HEK293 (cell line): ENCODE data around the gene KIFC1.
A peak's percentile ranks its signal among the peaks of the same experiment; 100 is the strongest.

Experiments used
- CTCF ChIA-PET: fragments of 350-600 bp; formaldehyde crosslinking; extraction: SDS; loops from one replicate; lab custom pipeline; 2021; ENCODE audit warnings: antibody characterized with exemption; lab: Yijun Ruan, JAX
- POLR2A ChIA-PET: fragments of 300-600 bp; formaldehyde crosslinking; extraction: SDS; loops from one replicate; lab custom pipeline; 2020; ENCODE audit warnings: antibody characterized with exemption, inconsistent platforms; lab: Yijun Ruan, JAX
- H3K27ac ChIP-seq: fragments of 200-500 bp; sonication (Bioruptor generic); 2 replicates; pipeline ENCODE4 v1.5.1; 2014; ENCODE audit warnings: low read depth, low read length, control low read depth, inconsistent platforms; ENCODE audit errors: extremely low read depth
- H3K36me3 ChIP-seq, 2 experiments: fragments of 200-500 bp in 1 of 2; sonication (Bioruptor generic) in 1 of 2; 1 replicate in 1 of 2; 2 replicates in 1 of 2; pipeline ENCODE4 v1.5.1; 2014 to 2017; ENCODE audit warnings: inconsistent platforms in 2 of 2, low read length in 2 of 2; ENCODE audit not compliant: control insufficient read depth in 2 of 2, insufficient read depth in 1 of 2
- H3K4me1 ChIP-seq: fragments of 200-500 bp; sonication (Bioruptor generic); 2 replicates; pipeline ENCODE4 v1.5.1; 2014; ENCODE audit warnings: mild to moderate bottlenecking, low read length, inconsistent platforms; ENCODE audit not compliant: control insufficient read depth, insufficient read depth
- H3K4me3 ChIP-seq: 2 replicates; pipeline ENCODE4 v1.5.1; 2011; ENCODE audit warnings: low read depth, mild to moderate bottlenecking, control low read depth, low read length, moderate library complexity
- H3K9me3 ChIP-seq: fragments of 200-500 bp; sonication (Bioruptor generic); 2 replicates; pipeline ENCODE4 v1.5.1; 2014; ENCODE audit warnings: low read depth, low read length, inconsistent platforms; ENCODE audit not compliant: control insufficient read depth, insufficient read depth
- BCL11B ChIP-seq: fragments of 450-650 bp; formaldehyde crosslinking; IDR thresholded peaks from 2 replicates; pipeline ENCODE4 v1.5.1; 2016; ENCODE audit warnings: low read depth, missing biosample characterization, missing genetic modification characterization
- HOXC10 ChIP-seq: sonication (generic); formaldehyde crosslinking; IDR thresholded peaks from 2 replicates; pipeline ENCODE4 v1.8.1; 2023; ENCODE audit warnings: mild to moderate bottlenecking, missing genetic modification reagents
- MYNN ChIP-seq: fragments of 450-650 bp; formaldehyde crosslinking; IDR thresholded peaks from 2 replicates; pipeline ENCODE4 v1.5.1; 2016; ENCODE audit warnings: missing biosample characterization, missing genetic modification characterization, borderline replicate concordance
- SCRT2 ChIP-seq: fragments of 450-650 bp; formaldehyde crosslinking; IDR thresholded peaks from 2 replicates; pipeline ENCODE4 v1.5.1; 2016; ENCODE audit warnings: missing biosample characterization, missing genetic modification characterization
- ZBTB17 ChIP-seq: fragments of 450-650 bp; formaldehyde crosslinking; IDR thresholded peaks from 2 replicates; pipeline ENCODE4 v1.5.1; 2016; ENCODE audit warnings: missing biosample characterization, missing genetic modification characterization
- ZFHX2 ChIP-seq: fragments of 450-650 bp; formaldehyde crosslinking; conservative IDR thresholded peaks from 2 replicates; pipeline ENCODE4 v1.5.1; 2016; ENCODE audit warnings: missing biosample characterization, missing genetic modification characterization
- ZNF157 ChIP-seq: fragments of 450-650 bp; formaldehyde crosslinking; IDR thresholded peaks from 2 replicates; pipeline ENCODE4 v1.5.1; 2016; ENCODE audit warnings: missing biosample characterization, missing genetic modification characterization
- ZNF19 ChIP-seq: fragments of 450-650 bp; formaldehyde crosslinking; IDR thresholded peaks from 2 replicates; pipeline ENCODE4; 2016; ENCODE audit warnings: missing biosample characterization, missing genetic modification characterization, low read depth
- ZNF202 ChIP-seq: fragments of 450-650 bp; formaldehyde crosslinking; IDR thresholded peaks from 2 replicates; pipeline ENCODE4 v1.5.1; 2016; ENCODE audit warnings: missing biosample characterization, missing genetic modification characterization, borderline replicate concordance
- ZNF335 ChIP-seq: fragments of 450-650 bp; formaldehyde crosslinking; conservative IDR thresholded peaks from 2 replicates; pipeline ENCODE4 v1.5.1; 2016; ENCODE audit warnings: missing biosample characterization, missing genetic modification characterization
- ZNF394 ChIP-seq: fragments of 450-650 bp; formaldehyde crosslinking; IDR thresholded peaks from 2 replicates; pipeline ENCODE4 v1.5.1; 2016; ENCODE audit warnings: missing biosample characterization, missing genetic modification characterization, mild to moderate bottlenecking, moderate library complexity, borderline replicate concordance
- ZNF544 ChIP-seq: fragments of 450-650 bp; formaldehyde crosslinking; IDR thresholded peaks from 2 replicates; pipeline ENCODE4 v1.5.0; 2017; ENCODE audit warnings: missing biosample characterization, missing genetic modification characterization
- ZNF561 ChIP-seq: fragments of 450-650 bp; IDR thresholded peaks from 2 replicates; pipeline ENCODE4 v1.5.1; 2018; ENCODE audit warnings: missing biosample characterization, missing genetic modification characterization, borderline replicate concordance
- TF ChIP-seq, protein P1 (sequence below): fragments of 450-650 bp; formaldehyde crosslinking; IDR thresholded peaks from 2 replicates; pipeline ENCODE4 v1.5.1; 2016; ENCODE audit warnings: missing biosample characterization, missing genetic modification characterization
- TF ChIP-seq, protein P2 (sequence below): fragments of 450-650 bp; formaldehyde crosslinking; IDR thresholded peaks from 2 replicates; pipeline ENCODE4 v1.5.1; 2016; ENCODE audit warnings: missing biosample characterization, missing genetic modification characterization
- TF ChIP-seq, protein P3 (sequence below): fragments of 450-650 bp; formaldehyde crosslinking; IDR thresholded peaks from 2 replicates; pipeline ENCODE4 v1.5.1; 2016; ENCODE audit warnings: missing biosample characterization, missing genetic modification characterization
- TF ChIP-seq, protein P4 (sequence below): fragments of 450-650 bp; formaldehyde crosslinking; IDR thresholded peaks from 2 replicates; pipeline ENCODE4 v1.5.1; 2016; ENCODE audit warnings: missing biosample characterization, missing genetic modification characterization
- TF ChIP-seq, protein P5 (sequence below): fragments of 450-650 bp; IDR thresholded peaks from 2 replicates; pipeline ENCODE4 v1.5.1; 2018; ENCODE audit warnings: missing biosample characterization, mild to moderate bottlenecking, missing genetic modification characterization
- TF ChIP-seq, protein P6 (sequence below): fragments of 450-650 bp; formaldehyde crosslinking; IDR thresholded peaks from 2 replicates; pipeline ENCODE4 v1.5.1; 2017; ENCODE audit warnings: missing biosample characterization, missing genetic modification characterization

Gene KIFC1

DNA sequence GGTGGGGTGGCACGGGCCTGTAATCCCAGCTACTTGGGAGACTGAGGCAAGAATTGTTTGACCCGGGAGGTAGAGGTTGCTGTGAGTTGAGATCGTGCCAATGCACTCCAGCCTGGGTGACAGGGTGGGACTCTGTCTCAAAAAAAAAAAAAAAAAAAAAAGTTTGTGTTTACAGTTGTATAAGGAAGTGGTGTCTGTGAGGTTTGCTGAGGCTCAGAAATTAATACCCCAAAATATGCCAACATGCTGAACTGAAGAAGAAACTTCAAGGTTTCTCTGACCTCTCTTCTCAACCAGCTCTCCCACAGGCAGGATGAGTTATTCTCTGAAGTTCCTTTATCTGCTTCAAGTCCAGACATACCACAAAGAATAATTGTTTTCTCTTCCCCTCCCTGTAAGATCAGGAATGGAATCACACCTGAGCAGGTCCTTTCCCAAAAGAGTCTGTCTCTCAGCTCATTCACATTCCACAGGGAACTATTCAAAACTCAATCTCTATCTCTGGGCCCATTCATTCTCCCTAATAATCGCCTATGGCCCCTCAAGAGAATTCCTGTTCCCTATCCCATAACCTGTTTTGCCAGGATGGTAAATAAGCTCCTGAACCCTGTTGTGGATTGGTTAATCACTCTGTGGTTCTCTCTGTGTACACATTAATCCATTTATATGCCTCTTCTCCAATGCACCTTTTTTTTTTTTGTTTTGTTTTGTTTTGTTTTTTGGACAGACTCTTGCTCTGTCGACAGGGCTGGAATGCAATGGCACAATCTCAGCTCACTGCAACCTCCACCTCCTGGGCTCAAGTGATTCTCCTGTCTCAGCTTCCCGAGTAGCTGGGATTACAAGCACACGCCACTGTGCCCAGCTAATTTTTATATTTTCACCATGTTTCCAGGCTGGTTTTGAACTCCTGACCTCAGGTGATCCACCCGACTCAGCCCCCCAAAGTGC is 17.4 kb upstream of the KIFC1 start:
- CTCF ChIA-PET = interaction anchor here (0.8 to 2.4 kb wide), 11 partner anchors 9 to 1403 kb away, joined by 3 to 11 read pairs (median 5); partner anchors contain the start of gene TAPBP

DNA sequence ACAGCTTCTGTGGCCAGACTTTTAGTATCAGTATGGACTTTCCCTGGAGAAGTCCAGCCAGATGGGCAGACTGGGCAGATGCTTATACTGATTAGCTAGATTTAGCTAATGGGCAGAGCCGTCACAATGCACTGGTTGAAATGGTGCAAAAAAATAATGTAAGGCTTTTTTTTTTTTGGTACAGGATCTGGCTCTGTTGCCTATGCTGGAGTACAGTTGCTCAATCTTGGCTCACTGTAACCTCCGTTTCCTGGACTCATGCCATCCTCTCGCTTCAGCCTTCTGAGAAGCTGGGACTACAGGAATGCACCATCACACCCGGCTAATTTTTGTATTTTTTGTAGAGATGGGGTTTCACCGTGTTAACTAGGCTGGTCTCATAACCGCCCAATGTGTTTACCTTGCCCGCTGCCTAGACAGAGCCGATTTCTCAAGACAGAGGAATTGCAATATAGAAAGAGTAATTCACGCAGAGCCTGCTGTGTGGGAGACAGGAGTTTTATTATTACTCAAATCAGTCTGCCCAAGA is 16.4 kb upstream of the KIFC1 start:
- H3K27ac ChIP-seq = no peak overlapping the region
- H3K4me1 ChIP-seq = peaks cover 19% of the 10 kb centered on the region
- no peaks in the 10 kb centered on the region for H3K36me3 ChIP-seq
- H3K4me3 ChIP-seq = no peak overlapping the region
- POLR2A ChIA-PET = interaction anchor here (0.6 to 1.3 kb wide), 3 partner anchors 11 to 51 kb away, joined by 3 to 6 read pairs (median 3); no protein-coding TSS in a partner anchor
- H3K9me3 ChIP-seq = no peaks in the 10 kb centered on the region
- CTCF ChIA-PET = interaction anchor here (0.6 to 2.4 kb wide), 10 partner anchors 8 to 84 kb away, joined by 3 to 11 read pairs (median 6); partner anchors contain the start of gene TAPBP
- TF ChIP-seq ZNF544 (tag by site-specific recombination) (no peak), ZNF394 (tag by site-specific recombination) (no peak), ZNF335 (peak; percentile 52; the same call in 1 of the 2 replicates), HOXC10 (CRISPR knock-in tag) (no peak), SCRT2 (tag by site-specific recombination) (no peak), ZFHX2 (tag by site-specific recombination) (no peak), ZNF202 (tag by site-specific recombination) (no peak), ZNF157 (tag by site-specific recombination) (no peak), ZNF561 (no peak), MYNN (tag by site-specific recombination) (no peak), ZNF19 (no peak)
- TF ChIP-seq, protein P1, sequence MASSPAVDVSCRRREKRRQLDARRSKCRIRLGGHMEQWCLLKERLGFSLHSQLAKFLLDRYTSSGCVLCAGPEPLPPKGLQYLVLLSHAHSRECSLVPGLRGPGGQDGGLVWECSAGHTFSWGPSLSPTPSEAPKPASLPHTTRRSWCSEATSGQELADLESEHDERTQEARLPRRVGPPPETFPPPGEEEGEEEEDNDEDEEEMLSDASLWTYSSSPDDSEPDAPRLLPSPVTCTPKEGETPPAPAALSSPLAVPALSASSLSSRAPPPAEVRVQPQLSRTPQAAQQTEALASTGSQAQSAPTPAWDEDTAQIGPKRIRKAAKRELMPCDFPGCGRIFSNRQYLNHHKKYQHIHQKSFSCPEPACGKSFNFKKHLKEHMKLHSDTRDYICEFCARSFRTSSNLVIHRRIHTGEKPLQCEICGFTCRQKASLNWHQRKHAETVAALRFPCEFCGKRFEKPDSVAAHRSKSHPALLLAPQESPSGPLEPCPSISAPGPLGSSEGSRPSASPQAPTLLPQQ = no peak
- TF ChIP-seq, protein P2, sequence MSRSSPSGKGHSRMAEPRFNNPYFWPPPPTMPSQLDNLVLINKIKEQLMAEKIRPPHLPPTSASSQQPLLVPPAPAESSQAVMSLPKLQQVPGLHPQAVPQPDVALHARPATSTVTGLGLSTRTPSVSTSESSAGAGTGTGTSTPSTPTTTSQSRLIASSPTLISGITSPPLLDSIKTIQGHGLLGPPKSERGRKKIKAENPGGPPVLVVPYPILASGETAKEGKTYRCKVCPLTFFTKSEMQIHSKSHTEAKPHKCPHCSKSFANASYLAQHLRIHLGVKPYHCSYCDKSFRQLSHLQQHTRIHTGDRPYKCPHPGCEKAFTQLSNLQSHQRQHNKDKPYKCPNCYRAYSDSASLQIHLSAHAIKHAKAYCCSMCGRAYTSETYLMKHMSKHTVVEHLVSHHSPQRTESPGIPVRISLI = peak; percentile 40; the same call in 1 of the 2 replicates
- TF ChIP-seq, protein P3, sequence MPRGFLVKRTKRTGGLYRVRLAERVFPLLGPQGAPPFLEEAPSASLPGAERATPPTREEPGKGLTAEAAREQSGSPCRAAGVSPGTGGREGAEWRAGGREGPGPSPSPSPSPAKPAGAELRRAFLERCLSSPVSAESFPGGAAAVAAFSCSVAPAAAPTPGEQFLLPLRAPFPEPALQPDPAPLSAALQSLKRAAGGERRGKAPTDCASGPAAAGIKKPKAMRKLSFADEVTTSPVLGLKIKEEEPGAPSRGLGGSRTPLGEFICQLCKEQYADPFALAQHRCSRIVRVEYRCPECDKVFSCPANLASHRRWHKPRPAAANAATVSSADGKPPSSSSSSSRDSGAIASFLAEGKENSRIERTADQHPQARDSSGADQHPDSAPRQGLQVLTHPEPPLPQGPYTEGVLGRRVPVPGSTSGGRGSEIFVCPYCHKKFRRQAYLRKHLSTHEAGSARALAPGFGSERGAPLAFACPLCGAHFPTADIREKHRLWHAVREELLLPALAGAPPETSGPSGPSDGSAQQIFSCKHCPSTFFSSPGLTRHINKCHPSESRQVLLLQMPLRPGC (tag by site-specific recombination) = 0 out of 2 replicates have a peak, but pooled peaks have one; percentile 54
- TF ChIP-seq, protein P4, sequence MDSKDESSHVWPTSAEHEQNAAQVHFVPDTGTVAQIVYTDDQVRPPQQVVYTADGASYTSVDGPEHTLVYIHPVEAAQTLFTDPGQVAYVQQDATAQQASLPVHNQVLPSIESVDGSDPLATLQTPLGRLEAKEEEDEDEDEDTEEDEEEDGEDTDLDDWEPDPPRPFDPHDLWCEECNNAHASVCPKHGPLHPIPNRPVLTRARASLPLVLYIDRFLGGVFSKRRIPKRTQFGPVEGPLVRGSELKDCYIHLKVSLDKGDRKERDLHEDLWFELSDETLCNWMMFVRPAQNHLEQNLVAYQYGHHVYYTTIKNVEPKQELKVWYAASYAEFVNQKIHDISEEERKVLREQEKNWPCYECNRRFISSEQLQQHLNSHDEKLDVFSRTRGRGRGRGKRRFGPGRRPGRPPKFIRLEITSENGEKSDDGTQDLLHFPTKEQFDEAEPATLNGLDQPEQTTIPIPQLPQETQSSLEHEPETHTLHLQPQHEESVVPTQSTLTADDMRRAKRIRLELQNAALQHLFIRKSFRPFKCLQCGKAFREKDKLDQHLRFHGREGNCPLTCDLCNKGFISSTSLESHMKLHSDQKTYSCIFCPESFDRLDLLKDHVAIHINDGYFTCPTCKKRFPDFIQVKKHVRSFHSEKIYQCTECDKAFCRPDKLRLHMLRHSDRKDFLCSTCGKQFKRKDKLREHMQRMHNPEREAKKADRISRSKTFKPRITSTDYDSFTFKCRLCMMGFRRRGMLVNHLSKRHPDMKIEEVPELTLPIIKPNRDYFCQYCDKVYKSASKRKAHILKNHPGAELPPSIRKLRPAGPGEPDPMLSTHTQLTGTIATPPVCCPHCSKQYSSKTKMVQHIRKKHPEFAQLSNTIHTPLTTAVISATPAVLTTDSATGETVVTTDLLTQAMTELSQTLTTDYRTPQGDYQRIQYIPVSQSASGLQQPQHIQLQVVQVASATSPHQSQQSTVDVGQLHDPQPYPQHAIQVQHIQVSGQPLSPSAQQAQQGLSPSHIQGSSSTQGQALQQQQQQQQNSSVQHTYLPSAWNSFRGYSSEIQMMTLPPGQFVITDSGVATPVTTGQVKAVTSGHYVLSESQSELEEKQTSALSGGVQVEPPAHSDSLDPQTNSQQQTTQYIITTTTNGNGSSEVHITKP = peak; percentile 82

More for the DNA sequence above, 17.4 kb upstream of the KIFC1 start:
- POLR2A ChIA-PET = interaction anchor here (0.6 to 1.3 kb wide), 4 partner anchors 10 to 102 kb away, joined by 3 to 6 read pairs (median 4); partner anchors contain the start of genes RPS18 and VPS52
- TF ChIP-seq BCL11B (tag by site-specific recombination) (no peak), ZBTB17 (tag by site-specific recombination) (peak; percentile 91)
- TF ChIP-seq, protein P5, sequence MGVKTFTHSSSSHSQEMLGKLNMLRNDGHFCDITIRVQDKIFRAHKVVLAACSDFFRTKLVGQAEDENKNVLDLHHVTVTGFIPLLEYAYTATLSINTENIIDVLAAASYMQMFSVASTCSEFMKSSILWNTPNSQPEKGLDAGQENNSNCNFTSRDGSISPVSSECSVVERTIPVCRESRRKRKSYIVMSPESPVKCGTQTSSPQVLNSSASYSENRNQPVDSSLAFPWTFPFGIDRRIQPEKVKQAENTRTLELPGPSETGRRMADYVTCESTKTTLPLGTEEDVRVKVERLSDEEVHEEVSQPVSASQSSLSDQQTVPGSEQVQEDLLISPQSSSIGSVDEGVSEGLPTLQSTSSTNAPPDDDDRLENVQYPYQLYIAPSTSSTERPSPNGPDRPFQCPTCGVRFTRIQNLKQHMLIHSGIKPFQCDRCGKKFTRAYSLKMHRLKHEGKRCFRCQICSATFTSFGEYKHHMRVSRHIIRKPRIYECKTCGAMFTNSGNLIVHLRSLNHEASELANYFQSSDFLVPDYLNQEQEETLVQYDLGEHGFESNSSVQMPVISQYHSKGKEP (tag by site-specific recombination) = no peak
- TF ChIP-seq, protein P6, sequence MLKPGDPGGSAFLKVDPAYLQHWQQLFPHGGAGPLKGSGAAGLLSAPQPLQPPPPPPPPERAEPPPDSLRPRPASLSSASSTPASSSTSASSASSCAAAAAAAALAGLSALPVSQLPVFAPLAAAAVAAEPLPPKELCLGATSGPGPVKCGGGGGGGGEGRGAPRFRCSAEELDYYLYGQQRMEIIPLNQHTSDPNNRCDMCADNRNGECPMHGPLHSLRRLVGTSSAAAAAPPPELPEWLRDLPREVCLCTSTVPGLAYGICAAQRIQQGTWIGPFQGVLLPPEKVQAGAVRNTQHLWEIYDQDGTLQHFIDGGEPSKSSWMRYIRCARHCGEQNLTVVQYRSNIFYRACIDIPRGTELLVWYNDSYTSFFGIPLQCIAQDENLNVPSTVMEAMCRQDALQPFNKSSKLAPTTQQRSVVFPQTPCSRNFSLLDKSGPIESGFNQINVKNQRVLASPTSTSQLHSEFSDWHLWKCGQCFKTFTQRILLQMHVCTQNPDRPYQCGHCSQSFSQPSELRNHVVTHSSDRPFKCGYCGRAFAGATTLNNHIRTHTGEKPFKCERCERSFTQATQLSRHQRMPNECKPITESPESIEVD (tag by site-specific recombination) = no peak
- TF ChIP-seq, all 188 proteins: peak for 1
- Histone ChIP-seq H3K4me1 (peaks cover 19% of the 10 kb centered on the region), H3K27ac (no peak overlapping the region), H3K9me3 (no peaks in the 10 kb centered on the region), H3K4me3 (no peak overlapping the region), H3K36me3 (no peaks in the 10 kb centered on the region)
